Right renal pelvis (tissue), 4 donors: ENCODE data around the gene BMP10. TPM values are rescaled to one million over a fixed set of nuclear protein-coding genes. Genes with fewer than 3 reads are reported as not detected.

ENCODE experiments used
- DNase-seq, 4 donors: peaks; one replicate each; pipeline ENCODE4 v3.0.0-alpha.2; 2013; ENCODE audit warnings: low read depth in 4 of 4, low spot score in 3 of 4, missing footprints in 1 of 4
- polyA plus RNA-seq, 4 donors: library from polyadenylated mRNA; unstranded; fragments of 120-200 nt; gene quantifications; one replicate each; pipeline ENCODE4 v1.2.1, GENCODE V29; 2013; ENCODE audit not compliant: insufficient read length in 4 of 4

Gene BMP10
- polyA plus RNA-seq, 4 donors, result not detected

DNA sequence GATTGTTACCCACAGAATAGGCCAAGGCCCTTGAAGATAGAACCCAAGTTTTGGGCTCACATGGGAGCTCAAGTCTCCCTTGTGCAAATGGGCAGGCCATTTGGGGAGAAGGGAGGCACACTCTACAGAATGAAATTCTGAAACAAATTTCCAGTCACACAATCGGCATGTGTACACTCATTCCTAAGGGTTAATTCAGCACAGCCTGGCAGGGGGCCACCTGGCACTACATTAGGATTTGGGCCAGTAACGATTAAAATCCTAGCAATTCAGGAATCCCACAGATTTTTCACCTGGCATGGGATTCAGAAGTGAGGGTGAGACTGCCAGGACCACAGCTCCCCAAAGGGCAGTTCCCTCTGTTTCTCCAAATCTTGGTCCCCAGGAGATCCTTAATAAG lies 46.4 kb downstream of the BMP10 start:
- no peak for DNase-seq

DNA sequence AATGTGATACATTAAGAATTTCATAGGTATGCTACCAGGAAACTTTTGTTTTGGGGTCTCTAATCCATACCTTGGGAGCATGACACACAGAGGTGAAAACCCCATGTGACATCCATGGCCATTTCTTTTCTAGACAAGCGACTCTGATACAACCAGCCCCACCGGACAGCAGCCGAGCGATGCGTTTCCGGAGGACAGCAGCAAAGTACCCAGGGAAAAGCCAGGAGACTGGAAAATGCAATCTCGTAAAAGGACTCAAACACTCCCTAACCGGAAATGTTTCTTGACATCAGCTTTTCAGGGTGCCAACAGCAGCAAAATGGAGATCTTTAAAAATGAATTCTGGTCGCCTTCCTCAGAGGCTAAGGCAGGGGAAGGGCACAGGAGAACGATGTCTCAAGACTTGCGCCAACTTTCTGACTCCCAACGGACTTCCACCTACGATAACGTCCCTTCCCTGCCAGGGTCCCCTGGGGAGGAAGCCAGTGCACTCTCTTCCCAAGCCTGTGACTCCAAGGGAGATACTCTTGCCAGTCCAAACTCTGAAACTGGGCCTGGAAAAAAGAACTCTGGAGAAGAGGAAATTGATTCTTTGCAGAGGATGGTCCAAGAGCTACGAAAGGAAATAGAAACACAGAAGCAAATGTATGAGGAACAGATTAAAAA lies 48.9 kb downstream of the BMP10 start:
- DNase-seq, result no peak

DNA sequence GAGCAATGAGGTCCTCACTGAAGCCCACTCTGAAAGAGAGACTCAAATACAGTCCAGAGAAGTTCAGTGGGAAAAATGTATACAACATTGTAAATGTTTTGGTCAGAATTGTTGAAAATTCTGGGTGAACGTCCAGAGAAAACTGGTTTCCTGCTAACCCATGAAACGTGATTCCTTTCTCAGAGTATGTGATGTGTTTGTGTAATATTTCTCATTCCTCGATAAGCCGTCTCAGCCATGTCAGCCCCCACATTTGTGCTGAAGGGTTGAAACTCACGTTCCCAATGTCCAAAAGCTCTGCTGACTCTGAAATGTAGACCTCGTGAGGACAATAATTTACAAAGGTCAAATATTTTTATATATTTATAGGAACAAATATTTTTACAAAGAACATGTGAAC lies 51.6 kb downstream of the BMP10 start:
- no peak for DNase-seq

DNA sequence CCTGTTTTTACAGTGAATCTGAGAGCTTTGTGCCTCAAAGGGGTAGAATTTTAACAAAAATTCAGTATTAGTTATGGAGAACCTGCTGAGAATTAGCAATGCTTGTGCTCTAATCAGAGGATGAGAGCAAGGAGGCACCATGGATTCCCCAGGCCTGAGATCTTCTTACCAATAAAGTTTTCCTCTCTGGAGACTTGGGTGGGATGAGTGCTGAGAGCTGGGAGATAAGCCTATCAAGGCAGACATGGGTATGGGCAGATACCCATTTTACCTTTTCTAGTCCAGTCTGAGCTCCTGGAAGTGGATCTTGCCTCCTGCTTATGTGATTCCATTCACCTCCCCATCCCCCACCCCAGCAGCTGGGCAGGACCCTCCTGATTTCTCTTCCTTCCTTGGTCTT lies 53.9 kb downstream of the BMP10 start:
- DNase-seq, result no peak

Other genes with a start within 250 kb of the BMP10 start
- under 1 TPM; 0.21 to 0.47 (median 0.22) TPM for gene PROKR1, start 227.8 kb downstream of the BMP10 start, polyA plus RNA-seq
- gene ARHGAP25, start 136.6 kb downstream of the BMP10 start, polyA plus RNA-seq, result 1 to 10 TPM; 5.2 to 9.8 (median 8.3) TPM
- not detected for gene GKN2, start 81.5 kb upstream of the BMP10 start, polyA plus RNA-seq
- gene GKN1, start 103.2 kb upstream of the BMP10 start, polyA plus RNA-seq, result not detected
- gene ANTXR1, start 141.8 kb upstream of the BMP10 start, polyA plus RNA-seq, result 100 to 1,000 TPM in 1 of 4 donors, 10 to 100 TPM in 3; 81.3 to 100 (median 95.3) TPM